ENCODE data around the gene RAB1B.

Gene RAB1B

DNA sequence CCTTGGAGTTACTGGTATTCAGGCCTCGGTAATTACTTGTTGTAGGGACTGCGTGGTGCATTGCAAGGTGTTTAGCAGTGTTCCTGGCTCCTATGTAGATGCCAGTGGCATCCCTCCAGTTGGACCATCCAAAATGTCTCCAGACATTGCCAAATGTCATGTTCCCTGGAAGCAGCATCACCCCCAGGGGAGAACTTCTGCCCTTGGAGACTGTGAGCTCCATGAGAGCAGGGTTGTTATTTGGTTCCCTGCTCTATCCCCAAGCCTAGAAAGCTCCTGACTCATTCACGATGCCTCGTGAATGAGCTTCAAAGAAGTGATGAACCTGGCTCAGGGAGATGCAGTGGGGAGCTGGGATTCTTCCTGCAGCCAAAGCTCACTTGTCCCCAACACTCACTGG is 53.2 kb downstream of the RAB1B start:
- Histone ChIP-seq H4K20me1 (ENCODE audit: insufficient read depth, low read length, poor library complexity, severe bottlenecking) (no peaks in the 10 kb centered on the region), H3K36me3 (ENCODE audit: insufficient read depth, low read length) (no peaks in the 10 kb centered on the region), H3K9ac (ENCODE audit: low read depth, low read length, poor library complexity, severe bottlenecking) (no peak overlapping the region), H3K79me2 (ENCODE audit: insufficient read depth, low read length) (no peaks in the 10 kb centered on the region), H3K4me3 (ENCODE audit: low read length, poor library complexity, severe bottlenecking) (no peak overlapping the region), H2AFZ (ENCODE audit: low read length) (no peak overlapping the region), H3K9me3 (ENCODE audit: insufficient read depth, low read depth, low read length) (no peaks in the 10 kb centered on the region), H3K9me2 (replicated peaks; ENCODE audit: low read depth, low read length) (no peaks in the 10 kb centered on the region), H3K4me2 (ENCODE audit: low read depth, low read length, poor library complexity, severe bottlenecking) (no peak overlapping the region), H3K27me3 (ENCODE audit: insufficient read depth, low read length, poor library complexity, severe bottlenecking) (no peaks in the 10 kb centered on the region), H3K4me1 (ENCODE audit: insufficient read depth, low read length, poor library complexity, severe bottlenecking) (peaks cover 41% of the 10 kb centered on the region), H3F3A (ENCODE audit: low read depth) (no peaks in the 10 kb centered on the region)
- TF ChIP-seq EZH2phosphoT487 (IDR thresholded peaks at IDR 0.05; ENCODE audit: borderline replicate concordance) = no peak
- TF ChIP-seq, protein P1, sequence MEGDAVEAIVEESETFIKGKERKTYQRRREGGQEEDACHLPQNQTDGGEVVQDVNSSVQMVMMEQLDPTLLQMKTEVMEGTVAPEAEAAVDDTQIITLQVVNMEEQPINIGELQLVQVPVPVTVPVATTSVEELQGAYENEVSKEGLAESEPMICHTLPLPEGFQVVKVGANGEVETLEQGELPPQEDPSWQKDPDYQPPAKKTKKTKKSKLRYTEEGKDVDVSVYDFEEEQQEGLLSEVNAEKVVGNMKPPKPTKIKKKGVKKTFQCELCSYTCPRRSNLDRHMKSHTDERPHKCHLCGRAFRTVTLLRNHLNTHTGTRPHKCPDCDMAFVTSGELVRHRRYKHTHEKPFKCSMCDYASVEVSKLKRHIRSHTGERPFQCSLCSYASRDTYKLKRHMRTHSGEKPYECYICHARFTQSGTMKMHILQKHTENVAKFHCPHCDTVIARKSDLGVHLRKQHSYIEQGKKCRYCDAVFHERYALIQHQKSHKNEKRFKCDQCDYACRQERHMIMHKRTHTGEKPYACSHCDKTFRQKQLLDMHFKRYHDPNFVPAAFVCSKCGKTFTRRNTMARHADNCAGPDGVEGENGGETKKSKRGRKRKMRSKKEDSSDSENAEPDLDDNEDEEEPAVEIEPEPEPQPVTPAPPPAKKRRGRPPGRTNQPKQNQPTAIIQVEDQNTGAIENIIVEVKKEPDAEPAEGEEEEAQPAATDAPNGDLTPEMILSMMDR (conservative IDR thresholded peaks at IDR 0.05; ENCODE audit: low read length) = no peak

DNA sequence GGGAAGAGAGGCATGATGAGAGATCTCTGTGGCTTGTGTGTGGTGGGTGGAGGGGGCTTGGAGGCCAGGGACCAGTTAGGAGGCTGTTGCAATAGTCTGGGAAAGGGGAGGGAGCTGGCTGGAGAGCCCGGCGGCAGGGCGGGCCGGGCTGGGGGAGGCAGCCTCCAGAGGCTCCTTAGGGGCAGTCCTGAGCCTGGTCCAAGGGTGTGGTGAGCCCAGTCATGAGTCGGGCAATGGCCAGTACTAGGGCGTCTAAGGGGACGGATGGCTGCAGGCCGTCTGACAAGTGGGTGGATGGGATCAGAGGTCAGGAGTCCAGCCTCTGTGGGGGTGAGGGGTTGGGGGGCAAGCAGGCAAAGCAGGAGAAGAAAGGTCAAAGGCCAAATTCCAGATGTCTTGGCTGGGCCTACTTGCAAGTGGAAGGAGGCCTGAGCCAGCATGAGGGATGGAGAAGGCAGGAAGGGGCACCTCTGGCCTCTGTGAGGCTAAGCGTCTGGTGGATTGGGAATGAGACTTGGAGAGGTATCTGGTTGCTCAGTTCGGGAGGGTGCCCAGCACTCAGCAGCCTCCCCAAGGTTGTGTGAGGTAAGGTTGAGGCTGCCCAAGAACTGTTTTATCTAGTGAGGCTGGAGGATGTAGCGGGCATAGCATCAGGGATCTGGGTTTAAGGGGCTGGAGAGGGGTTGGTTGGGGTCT is 54.4 kb downstream of the RAB1B start:
- no peak overlapping the region for H3K4me2 ChIP-seq (ENCODE audit: low read depth, low read length, poor library complexity, severe bottlenecking)
- H3K4me1 ChIP-seq (ENCODE audit: insufficient read depth, low read length, poor library complexity, severe bottlenecking) = peaks cover 39% of the 10 kb centered on the region
- no peaks in the 10 kb centered on the region for H3K79me2 ChIP-seq (ENCODE audit: insufficient read depth, low read length)
- H3K9me3 ChIP-seq (ENCODE audit: insufficient read depth, low read depth, low read length) = no peaks in the 10 kb centered on the region
- H3K36me3 ChIP-seq (ENCODE audit: insufficient read depth, low read length) = no peaks in the 10 kb centered on the region
- H3K9ac ChIP-seq (ENCODE audit: low read depth, low read length, poor library complexity, severe bottlenecking) = no peak overlapping the region
- no peaks in the 10 kb centered on the region for H3K9me2 ChIP-seq (replicated peaks; ENCODE audit: low read depth, low read length)
- TF ChIP-seq, protein P1 (conservative IDR thresholded peaks at IDR 0.05; ENCODE audit: low read length) = no peak
- TF ChIP-seq EZH2phosphoT487 (IDR thresholded peaks at IDR 0.05; ENCODE audit: borderline replicate concordance) = no peak
- no peaks in the 10 kb centered on the region for H3K27me3 ChIP-seq (ENCODE audit: insufficient read depth, low read length, poor library complexity, severe bottlenecking)
- no peak overlapping the region for H3K4me3 ChIP-seq (ENCODE audit: low read length, poor library complexity, severe bottlenecking)
- no peaks in the 10 kb centered on the region for H3F3A ChIP-seq (ENCODE audit: low read depth)
- H4K20me1 ChIP-seq (ENCODE audit: insufficient read depth, low read length, poor library complexity, severe bottlenecking) = no peaks in the 10 kb centered on the region
- 0 out of 2 replicates have a peak overlapping the region, but pooled peaks have one; percentile 63 for H2AFZ ChIP-seq (ENCODE audit: low read length)

DNA sequence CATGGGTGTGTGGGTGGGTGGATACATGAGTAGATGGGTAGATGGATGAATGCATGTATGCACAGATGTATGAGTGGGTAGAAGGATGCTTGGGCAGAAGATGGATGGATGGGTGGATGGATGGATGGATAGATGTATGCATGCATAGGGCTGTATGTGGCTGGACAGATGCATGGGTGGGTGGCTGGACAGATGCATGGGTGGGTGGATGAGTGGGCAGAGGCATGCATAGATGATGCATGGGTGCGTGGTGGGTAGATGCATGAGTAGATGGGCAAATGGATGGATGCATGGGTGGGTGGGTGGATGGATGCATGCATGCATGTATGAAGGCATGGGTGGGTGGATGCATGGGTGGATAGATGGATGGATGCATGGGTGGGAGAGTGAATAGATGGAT is 55.2 kb downstream of the RAB1B start:
- no peaks in the 10 kb centered on the region for H3K9me3 ChIP-seq (ENCODE audit: insufficient read depth, low read depth, low read length)

More for the DNA sequence above, 55.2 kb downstream of the RAB1B start:
- H3K9ac ChIP-seq (ENCODE audit: low read depth, low read length, poor library complexity, severe bottlenecking) = no peak overlapping the region
- H3K79me2 ChIP-seq (ENCODE audit: insufficient read depth, low read length) = no peaks in the 10 kb centered on the region
- H3K27me3 ChIP-seq (ENCODE audit: insufficient read depth, low read length, poor library complexity, severe bottlenecking) = no peaks in the 10 kb centered on the region
- H3K4me3 ChIP-seq (ENCODE audit: low read length, poor library complexity, severe bottlenecking) = no peak overlapping the region
- no peak overlapping the region for H2AFZ ChIP-seq (ENCODE audit: low read length)
- no peak overlapping the region for H3K4me2 ChIP-seq (ENCODE audit: low read depth, low read length, poor library complexity, severe bottlenecking)
- no peak for TF ChIP-seq EZH2phosphoT487 (IDR thresholded peaks at IDR 0.05; ENCODE audit: borderline replicate concordance)
- TF ChIP-seq, protein P1 (conservative IDR thresholded peaks at IDR 0.05; ENCODE audit: low read length) = no peak
- H3F3A ChIP-seq (ENCODE audit: low read depth) = no peaks in the 10 kb centered on the region
- no peaks in the 10 kb centered on the region for H4K20me1 ChIP-seq (ENCODE audit: insufficient read depth, low read length, poor library complexity, severe bottlenecking)
- H3K4me1 ChIP-seq (ENCODE audit: insufficient read depth, low read length, poor library complexity, severe bottlenecking) = peaks cover 37% of the 10 kb centered on the region
- no peaks in the 10 kb centered on the region for H3K9me2 ChIP-seq (replicated peaks; ENCODE audit: low read depth, low read length)
- no peaks in the 10 kb centered on the region for H3K36me3 ChIP-seq (ENCODE audit: insufficient read depth, low read length)

Measured in Loucy (cell line).